ENCODE measurements around the gene SRRM5. TPM values are rescaled to one million over a fixed set of nuclear protein-coding genes. Genes with fewer than 3 reads are reported as not detected.

Gene SRRM5
- total and polyA plus RNA-seq, 2 experiments from 2014 or later: 0.24 to 0.27 TPM

DNA sequence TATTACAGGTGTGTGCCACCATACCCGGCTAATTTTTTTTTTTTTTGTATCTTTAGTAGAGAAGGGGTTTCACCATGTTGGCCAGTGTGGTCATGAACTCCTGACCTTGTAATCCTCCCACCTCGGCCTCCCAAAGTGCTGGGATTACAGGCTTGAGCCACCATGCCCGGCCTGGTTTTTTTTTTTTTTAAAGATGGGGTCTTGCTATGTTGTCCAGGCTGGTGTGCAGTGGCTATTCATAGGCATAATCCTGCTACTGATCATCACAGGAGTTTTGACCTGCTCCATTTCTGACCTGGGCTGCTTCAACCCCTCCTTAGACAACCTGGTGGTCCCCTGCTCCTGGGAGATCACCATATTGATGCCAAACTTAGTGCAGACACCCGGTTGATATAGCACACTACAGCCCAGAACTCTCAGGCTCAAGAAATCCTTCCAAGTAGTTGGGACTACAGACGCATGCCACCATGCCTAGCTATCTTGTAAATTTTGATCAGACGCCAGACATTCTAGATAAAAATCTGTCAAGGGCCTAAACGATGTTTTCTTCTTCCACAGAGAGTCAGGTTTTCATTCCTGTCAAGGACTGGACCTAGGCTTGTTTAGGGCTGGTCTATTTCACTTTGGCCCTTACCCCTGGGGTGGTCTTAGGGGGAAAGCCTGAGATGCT, 48.5 kb downstream of the SRRM5 start:
- Histone ChIP-seq H3K4me1 (ENCODE audit: insufficient read depth) (no peaks in the 10 kb centered on the region), H3K27ac (no peak overlapping the region), H3K9me2 (replicated peaks; ENCODE audit: insufficient read depth) (no peaks in the 10 kb centered on the region), H3K27me3 (no peaks in the 10 kb centered on the region), H3K79me2 (no peaks in the 10 kb centered on the region), H3K36me3 (replicated peaks; ENCODE audit: insufficient read depth, low read depth) (no peaks in the 10 kb centered on the region), H4K20me1 (ENCODE audit: insufficient read depth, poor library complexity, severe bottlenecking) (no peaks in the 10 kb centered on the region), H2AFZ (no peak overlapping the region), H3K9me3 (ENCODE audit: low read depth) (no peaks in the 10 kb centered on the region), H3K4me3 (no peak overlapping the region), H3K4me2 (no peak overlapping the region)
- TF ChIP-seq EZH2 (IDR thresholded peaks at IDR 0.05; ENCODE audit: borderline replicate concordance): no peak
- TF ChIP-seq EZH2phosphoT487 (IDR thresholded peaks at IDR 0.05; ENCODE audit: low read depth, severe bottlenecking, unreplicated experiment): no peak
- no peak for TF ChIP-seq CTCF (IDR thresholded peaks at IDR 0.05; ENCODE audit: poor library complexity)
- WGBS (ENCODE audit: low lambda C conversion rate, missing lambda C conversion rate): 88% methylated on average over 7 of the region's 7 CpGs
- DNase-seq (ENCODE audit: low spot score): no peak

DNA sequence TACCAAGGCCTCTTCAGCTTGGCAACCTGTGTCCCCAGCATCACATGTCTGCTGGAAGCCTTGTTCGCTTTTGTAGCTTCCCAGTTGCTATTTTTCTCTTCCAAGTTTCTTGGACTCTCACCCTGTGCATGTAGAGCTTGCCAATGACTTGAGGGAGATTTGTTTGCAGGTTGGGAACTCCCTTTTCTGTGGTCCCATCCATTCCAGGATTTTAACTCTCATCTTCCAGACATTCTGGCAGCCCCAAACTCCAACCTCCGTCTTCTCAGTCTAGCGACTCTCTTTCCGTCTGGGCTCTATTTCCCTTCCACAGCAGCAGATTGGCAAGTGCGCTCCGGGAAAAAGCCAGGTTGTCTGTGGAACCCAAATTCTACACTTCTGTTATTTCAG, 49.1 kb downstream of the SRRM5 start:
- H3K9me2 ChIP-seq (replicated peaks; ENCODE audit: insufficient read depth): no peaks in the 10 kb centered on the region
- H3K27ac ChIP-seq: no peak overlapping the region
- no peaks in the 10 kb centered on the region for H3K36me3 ChIP-seq (replicated peaks; ENCODE audit: insufficient read depth, low read depth)
- TF ChIP-seq EZH2phosphoT487 (IDR thresholded peaks at IDR 0.05; ENCODE audit: low read depth, severe bottlenecking, unreplicated experiment) (no peak), CTCF (IDR thresholded peaks at IDR 0.05; ENCODE audit: poor library complexity) (no peak), EZH2 (IDR thresholded peaks at IDR 0.05; ENCODE audit: borderline replicate concordance) (no peak)
- no peaks in the 10 kb centered on the region for H3K9me3 ChIP-seq (ENCODE audit: low read depth)
- 95% methylated on average over 6 of the region's 6 CpGs for WGBS (ENCODE audit: low lambda C conversion rate, missing lambda C conversion rate)
- H3K4me1 ChIP-seq (ENCODE audit: insufficient read depth): no peaks in the 10 kb centered on the region
- no peaks in the 10 kb centered on the region for H3K79me2 ChIP-seq
- no peaks in the 10 kb centered on the region for H3K27me3 ChIP-seq
- no peak overlapping the region for H3K4me2 ChIP-seq
- no peak overlapping the region for H3K4me3 ChIP-seq
- no peak for DNase-seq (ENCODE audit: low spot score)
- H2AFZ ChIP-seq: no peak overlapping the region
- H4K20me1 ChIP-seq (ENCODE audit: insufficient read depth, poor library complexity, severe bottlenecking): no peaks in the 10 kb centered on the region

GRCh38 chr19:43662487-43662886, 50.6 kb downstream of the SRRM5 start:
- TF ChIP-seq EZH2phosphoT487 (IDR thresholded peaks at IDR 0.05; ENCODE audit: low read depth, severe bottlenecking, unreplicated experiment) (no peak), CTCF (IDR thresholded peaks at IDR 0.05; ENCODE audit: poor library complexity) (peak; percentile 28)
- Histone ChIP-seq H3K27ac (no peak overlapping the region), H3K9me2 (replicated peaks; ENCODE audit: insufficient read depth) (no peaks in the 10 kb centered on the region), H4K20me1 (ENCODE audit: insufficient read depth, poor library complexity, severe bottlenecking) (no peaks in the 10 kb centered on the region), H3K27me3 (no peaks in the 10 kb centered on the region), H2AFZ (no peak overlapping the region), H3K4me2 (no peak overlapping the region), H3K36me3 (replicated peaks; ENCODE audit: insufficient read depth, low read depth) (no peaks in the 10 kb centered on the region), H3K9me3 (ENCODE audit: low read depth) (no peaks in the 10 kb centered on the region), H3K4me3 (no peak overlapping the region), H3K79me2 (no peaks in the 10 kb centered on the region), H3K4me1 (ENCODE audit: insufficient read depth) (peaks cover 3% of the 10 kb centered on the region)
- DNase-seq (ENCODE audit: low spot score): no peak
- WGBS (ENCODE audit: low lambda C conversion rate, missing lambda C conversion rate): 95% methylated on average over 6 of the region's 6 CpGs

Measured in hepatocyte (in vitro differentiated cells).